ENCODE data around the gene NOG.

NOG gene

GRCh38 chr17:56604691-56605290 lies 11.3 kb downstream of the NOG start:
- ATAC-seq (no peak), DNase-seq (ENCODE audit: low spot score in 2 of 2) (no peak)
- H3K36me3 Mint-ChIP-seq: no peaks in the 10 kb centered on the region
- H3K4me3 Mint-ChIP-seq: no peak overlapping the region
- no peaks in the 10 kb centered on the region for H3K9me3 Mint-ChIP-seq
- H3K4me1 Mint-ChIP-seq: no peaks in the 10 kb centered on the region
- H3K27ac Mint-ChIP-seq: no peak overlapping the region

GRCh38 chr17:56608944-56609343 lies 15.4 kb downstream of the NOG start:
- H3K36me3 Mint-ChIP-seq: no peaks in the 10 kb centered on the region
- H3K9me3 Mint-ChIP-seq: no peaks in the 10 kb centered on the region
- H3K27ac Mint-ChIP-seq: no peak overlapping the region
- DNase-seq (ENCODE audit: low spot score in 2 of 2): no peak
- no peak for ATAC-seq
- H3K4me3 Mint-ChIP-seq: no peak overlapping the region
- no peaks in the 10 kb centered on the region for H3K4me1 Mint-ChIP-seq

DNA sequence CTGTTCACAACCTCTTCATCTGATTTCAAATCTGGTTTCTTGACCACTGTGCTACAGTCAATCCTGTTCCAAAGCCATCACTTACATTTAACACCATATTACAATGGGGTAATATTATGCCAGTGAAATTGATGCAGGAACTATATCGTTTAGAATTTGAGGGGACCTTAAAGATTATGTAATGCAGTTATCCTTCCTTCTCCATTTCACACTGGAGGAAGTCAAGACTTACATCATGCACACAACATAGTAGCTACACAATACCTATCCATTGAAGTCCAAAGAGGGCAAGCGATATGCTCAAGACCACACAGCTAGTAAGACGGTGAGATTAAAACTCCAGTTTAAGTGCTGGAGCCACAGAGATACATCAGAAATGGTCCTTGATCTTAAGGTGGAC lies 16.8 kb downstream of the NOG start:
- no peak overlapping the region for H3K4me3 Mint-ChIP-seq
- no peaks in the 10 kb centered on the region for H3K36me3 Mint-ChIP-seq
- no peaks in the 10 kb centered on the region for H3K4me1 Mint-ChIP-seq
- no peak overlapping the region for H3K27ac Mint-ChIP-seq
- H3K9me3 Mint-ChIP-seq: no peaks in the 10 kb centered on the region
- DNase-seq (ENCODE audit: low spot score in 2 of 2) (no peak), ATAC-seq (no peak)

DNA sequence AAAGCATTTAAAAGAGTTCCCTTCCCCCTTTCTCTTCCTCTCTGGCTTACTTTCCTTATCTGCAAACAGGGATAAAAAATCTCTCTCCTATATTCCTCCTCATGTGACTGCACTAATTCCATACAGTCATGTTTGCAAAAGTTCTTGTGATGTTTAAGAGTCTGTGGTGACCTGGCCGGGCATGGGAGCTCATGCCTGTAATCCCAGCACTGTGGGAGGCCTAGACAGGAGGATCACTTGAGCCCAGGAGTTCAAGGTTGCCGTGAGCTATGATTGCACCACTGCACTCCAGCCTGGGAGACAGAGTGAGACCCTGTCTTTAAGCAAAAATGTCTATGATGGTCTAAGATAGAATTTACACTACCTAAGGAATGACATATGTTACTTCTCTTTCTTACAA lies 19.6 kb downstream of the NOG start:
- H3K4me3 Mint-ChIP-seq: no peak overlapping the region
- no peak overlapping the region for H3K27ac Mint-ChIP-seq
- ATAC-seq: no peak
- DNase-seq (ENCODE audit: low spot score in 2 of 2): no peak
- H3K9me3 Mint-ChIP-seq: no peaks in the 10 kb centered on the region
- H3K36me3 Mint-ChIP-seq: no peaks in the 10 kb centered on the region
- H3K4me1 Mint-ChIP-seq: no peaks in the 10 kb centered on the region

DNA sequence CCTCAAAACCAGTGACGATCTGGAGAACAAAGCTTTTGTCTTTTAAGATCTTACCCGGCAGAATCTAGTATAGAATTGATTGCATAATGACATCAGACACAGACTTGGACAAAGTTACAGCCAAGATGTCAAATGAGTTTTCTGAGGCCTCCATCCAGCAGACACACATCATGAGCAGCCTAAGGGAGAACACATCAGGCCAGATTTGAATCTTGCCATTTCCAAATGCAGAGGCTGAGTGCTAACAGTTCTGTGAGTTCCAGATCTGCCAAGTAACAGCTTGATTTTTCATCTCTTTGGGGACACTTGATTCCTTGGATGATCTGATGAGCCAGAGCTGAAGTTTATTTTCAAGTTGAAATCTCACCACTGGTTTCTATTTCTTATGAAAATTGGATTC lies 21.0 kb downstream of the NOG start:
- Mint-ChIP-seq H3K27ac (no peak overlapping the region), H3K36me3 (no peaks in the 10 kb centered on the region), H3K9me3 (no peaks in the 10 kb centered on the region), H3K4me3 (no peak overlapping the region), H3K4me1 (no peaks in the 10 kb centered on the region)
- no peak for ATAC-seq
- DNase-seq (ENCODE audit: low spot score in 2 of 2): no peak

- H3K9me3 Mint-ChIP-seq: no peaks in the 10 kb centered on the region
- H3K36me3 Mint-ChIP-seq: no peaks in the 10 kb centered on the region
- no peaks in the 10 kb centered on the region for H3K4me1 Mint-ChIP-seq
- no peak overlapping the region for H3K27ac Mint-ChIP-seq
- ATAC-seq: no peak
- no peak overlapping the region for H3K4me3 Mint-ChIP-seq
- no peak for DNase-seq (ENCODE audit: low spot score in 2 of 2)
These were observed 22.7 kb downstream of the NOG start for GRCh38 chr17:56616239-56616638.

GRCh38 chr17:56623383-56623782 lies 29.9 kb downstream of the NOG start:
- Mint-ChIP-seq H3K9me3 (no peaks in the 10 kb centered on the region), H3K27ac (no peak overlapping the region), H3K4me1 (no peaks in the 10 kb centered on the region), H3K4me3 (no peak overlapping the region), H3K36me3 (no peaks in the 10 kb centered on the region)
- ATAC-seq (no peak), DNase-seq (ENCODE audit: low spot score in 2 of 2) (no peak)

DNA sequence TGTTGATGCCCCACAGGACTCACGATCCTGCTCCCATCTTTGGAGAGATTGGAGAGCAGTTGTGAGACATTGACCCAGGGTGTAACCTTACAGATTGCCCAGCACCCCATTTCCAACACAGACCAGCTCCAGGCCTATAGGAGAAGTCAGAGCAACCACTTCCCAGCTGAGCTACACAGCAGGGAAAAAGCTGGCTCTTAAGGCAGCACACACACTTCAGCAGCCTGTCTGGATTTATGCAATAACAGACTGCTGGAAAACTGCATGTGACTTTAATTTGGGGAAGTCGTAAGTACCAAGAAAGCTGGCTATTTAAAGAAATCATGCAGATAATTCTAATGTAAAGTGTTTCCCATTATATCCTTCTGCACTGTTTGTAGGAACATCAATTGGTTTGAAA lies 30.8 kb downstream of the NOG start:
- no peak overlapping the region for H3K4me3 Mint-ChIP-seq
- no peaks in the 10 kb centered on the region for H3K4me1 Mint-ChIP-seq
- H3K27ac Mint-ChIP-seq: no peak overlapping the region
- no peaks in the 10 kb centered on the region for H3K9me3 Mint-ChIP-seq
- no peaks in the 10 kb centered on the region for H3K36me3 Mint-ChIP-seq
- DNase-seq (ENCODE audit: low spot score in 2 of 2) (no peak), ATAC-seq (no peak)

DNA sequence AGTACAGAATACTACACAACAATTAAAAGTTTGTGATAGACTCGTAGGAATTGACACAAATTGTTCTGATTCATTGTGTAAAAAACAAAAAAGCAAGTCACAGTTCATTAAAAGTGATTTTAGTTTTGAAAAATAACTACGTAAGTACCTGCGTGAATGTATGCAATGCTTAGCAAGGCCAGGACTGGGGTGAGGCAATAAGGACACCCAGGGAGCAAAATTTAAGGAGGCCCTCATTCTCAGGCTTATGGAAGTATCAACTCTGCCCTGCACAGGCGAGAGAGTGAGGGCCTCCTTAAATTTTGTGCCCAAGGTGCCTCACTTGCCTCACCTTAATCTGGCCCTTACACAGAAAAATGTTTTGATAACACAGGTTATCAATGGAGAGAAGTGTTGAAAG lies 31.4 kb downstream of the NOG start:
- Mint-ChIP-seq H3K27ac (no peak overlapping the region), H3K9me3 (no peaks in the 10 kb centered on the region), H3K4me1 (no peaks in the 10 kb centered on the region), H3K36me3 (no peaks in the 10 kb centered on the region), H3K4me3 (no peak overlapping the region)
- ATAC-seq (no peak), DNase-seq (ENCODE audit: low spot score in 2 of 2) (no peak)

DNA sequence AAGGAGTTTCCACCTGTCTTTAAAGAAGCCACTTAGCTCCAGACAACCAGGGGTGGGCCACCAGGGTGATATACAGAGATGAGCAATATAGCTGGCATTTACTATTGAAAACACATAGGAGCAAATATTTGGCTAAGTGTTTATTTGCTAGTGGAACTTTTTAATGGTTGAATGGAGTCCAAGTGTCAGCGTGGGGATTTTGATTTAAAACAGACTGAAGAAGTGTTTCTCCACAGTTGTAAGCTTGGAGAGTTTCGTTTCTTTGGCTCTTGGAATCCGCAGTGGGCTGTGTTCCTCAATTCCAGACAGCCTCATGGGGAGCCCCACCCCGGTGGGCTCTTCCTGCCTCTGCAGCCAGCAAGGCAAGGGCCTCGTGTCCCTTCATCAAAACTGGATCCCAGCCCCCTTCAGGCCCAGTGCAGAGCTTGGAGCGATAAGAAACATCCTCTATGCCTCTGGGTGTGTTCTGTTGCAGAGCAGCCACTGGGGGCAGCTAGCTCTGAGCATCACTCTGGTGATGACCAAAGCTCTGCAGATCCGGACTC lies 36.1 kb downstream of the NOG start:
- no peaks in the 10 kb centered on the region for H3K4me1 Mint-ChIP-seq
- no peak for DNase-seq (ENCODE audit: low spot score in 2 of 2)
- no peaks in the 10 kb centered on the region for H3K9me3 Mint-ChIP-seq
- H3K36me3 Mint-ChIP-seq: no peaks in the 10 kb centered on the region
- ATAC-seq: no peak
- H3K27ac Mint-ChIP-seq: no peak overlapping the region
- H3K4me3 Mint-ChIP-seq: no peak overlapping the region

GRCh38 chr17:56630202-56630601 lies 36.7 kb downstream of the NOG start:
- H3K27ac Mint-ChIP-seq: no peak overlapping the region
- no peaks in the 10 kb centered on the region for H3K4me1 Mint-ChIP-seq
- ATAC-seq: no peak

DNA sequence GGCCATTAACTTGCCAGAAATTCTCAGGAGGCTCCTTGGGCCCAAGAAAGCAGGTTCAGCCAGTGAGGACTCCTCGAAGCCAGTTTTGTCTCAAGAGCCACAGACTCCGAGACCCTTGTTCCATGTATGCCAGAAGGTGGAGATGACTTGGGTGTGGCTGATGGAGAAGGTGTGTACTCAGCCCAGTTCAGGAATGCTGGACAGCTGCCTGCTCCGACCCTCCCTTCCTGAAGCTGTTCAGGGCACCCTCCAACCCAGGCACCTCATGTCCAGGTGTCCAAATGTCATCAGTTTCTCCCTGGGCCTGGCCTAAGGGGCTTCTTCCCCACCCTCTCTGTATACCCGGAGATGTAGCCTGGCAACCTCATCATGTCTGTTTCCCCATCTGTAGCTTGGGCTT lies 40.2 kb downstream of the NOG start:
- Mint-ChIP-seq H3K36me3 (no peaks in the 10 kb centered on the region), H3K4me3 (no peak overlapping the region), H3K9me3 (no peaks in the 10 kb centered on the region), H3K27ac (no peak overlapping the region), H3K4me1 (no peaks in the 10 kb centered on the region)
- DNase-seq (ENCODE audit: low spot score in 2 of 2) (no peak), ATAC-seq (no peak)

More at GRCh38 chr17:56630202-56630601, 36.7 kb downstream of the NOG start:
- Mint-ChIP-seq H3K4me3 (no peak overlapping the region), H3K9me3 (no peaks in the 10 kb centered on the region), H3K36me3 (no peaks in the 10 kb centered on the region)
- no peak for DNase-seq (ENCODE audit: low spot score in 2 of 2)

DNA sequence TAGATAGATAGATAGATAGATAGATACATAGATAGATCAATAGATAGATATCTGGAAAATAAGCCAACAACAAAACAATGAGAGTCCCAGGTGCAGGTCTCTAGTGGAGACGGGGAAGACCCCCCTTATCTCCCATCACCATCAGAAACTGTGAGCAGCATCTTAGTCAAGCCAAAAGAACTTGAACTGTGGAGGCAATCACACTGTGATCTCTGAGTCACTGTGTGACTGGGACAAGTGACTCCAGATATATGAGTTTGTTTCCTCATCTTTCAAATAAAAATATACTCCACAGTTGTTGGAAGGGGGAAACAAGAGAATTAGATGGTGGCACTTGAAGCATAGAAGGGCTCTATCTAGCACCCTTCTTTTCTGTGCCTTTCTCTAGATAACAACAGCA lies 42.1 kb downstream of the NOG start:
- no peak overlapping the region for H3K27ac Mint-ChIP-seq
- no peak overlapping the region for H3K4me3 Mint-ChIP-seq

GRCh38 chr17:56636265-56636664 lies 42.8 kb downstream of the NOG start:
- no peak for DNase-seq (ENCODE audit: low spot score in 2 of 2)
- Mint-ChIP-seq H3K9me3 (no peaks in the 10 kb centered on the region), H3K36me3 (no peaks in the 10 kb centered on the region), H3K4me3 (no peak overlapping the region), H3K4me1 (no peaks in the 10 kb centered on the region), H3K27ac (no peak overlapping the region)
- ATAC-seq: no peak

More for the DNA sequence above, 42.1 kb downstream of the NOG start:
- DNase-seq (ENCODE audit: low spot score in 2 of 2) (no peak), ATAC-seq (no peak)
- no peaks in the 10 kb centered on the region for H3K9me3 Mint-ChIP-seq
- no peaks in the 10 kb centered on the region for H3K4me1 Mint-ChIP-seq
- no peaks in the 10 kb centered on the region for H3K36me3 Mint-ChIP-seq

DNA sequence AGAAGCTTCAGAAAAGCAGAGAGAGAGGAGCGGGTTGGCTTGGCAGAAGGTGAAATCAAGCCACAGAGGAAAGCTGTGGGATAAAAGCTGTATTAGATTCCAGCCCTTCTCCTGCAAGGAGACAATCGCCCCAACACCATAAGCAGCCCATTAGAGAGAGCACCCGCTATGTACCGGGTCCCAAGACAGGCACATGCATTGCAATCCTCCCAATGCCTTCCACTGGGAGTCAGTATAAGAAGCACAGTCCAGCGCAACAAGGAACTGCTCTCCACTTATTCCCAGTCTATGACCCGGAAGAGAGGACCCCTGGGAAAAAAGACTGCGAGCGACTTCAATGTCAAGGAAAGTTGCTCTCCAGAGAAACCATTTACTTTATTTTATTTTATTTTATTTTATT lies 43.8 kb downstream of the NOG start:
- DNase-seq (ENCODE audit: low spot score in 2 of 2) (no peak), ATAC-seq (no peak)
- no peaks in the 10 kb centered on the region for H3K36me3 Mint-ChIP-seq
- no peak overlapping the region for H3K27ac Mint-ChIP-seq
- no peaks in the 10 kb centered on the region for H3K9me3 Mint-ChIP-seq
- no peaks in the 10 kb centered on the region for H3K4me1 Mint-ChIP-seq
- H3K4me3 Mint-ChIP-seq: no peak overlapping the region

DNA sequence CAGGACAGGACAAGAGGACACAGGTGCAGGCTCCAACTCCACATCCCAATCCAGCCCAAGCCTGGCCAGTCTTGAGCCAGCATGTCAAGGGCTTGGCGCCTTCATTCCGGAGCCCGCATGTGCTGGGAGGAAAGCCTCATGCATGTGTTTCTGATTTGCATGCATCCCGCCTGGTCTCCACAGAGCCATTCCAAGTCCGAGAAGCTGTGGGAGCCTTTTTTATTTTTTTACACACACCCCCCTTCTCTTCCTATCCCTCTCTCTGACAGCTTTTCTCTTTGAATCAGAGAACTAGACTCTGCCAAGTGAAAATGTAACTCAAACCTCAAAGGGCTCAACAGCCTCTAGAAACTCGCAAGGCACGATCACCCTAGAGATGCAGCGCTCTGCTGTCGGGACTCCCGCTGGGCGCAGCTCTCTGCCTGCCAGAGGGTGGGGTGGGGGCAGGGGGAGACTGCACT lies 45.1 kb downstream of the NOG start:
- DNase-seq (ENCODE audit: low spot score in 2 of 2): no peak
- ATAC-seq: no peak
- Mint-ChIP-seq H3K27ac (no peak overlapping the region), H3K36me3 (no peaks in the 10 kb centered on the region), H3K4me3 (no peak overlapping the region), H3K4me1 (no peaks in the 10 kb centered on the region), H3K9me3 (no peaks in the 10 kb centered on the region)

DNA sequence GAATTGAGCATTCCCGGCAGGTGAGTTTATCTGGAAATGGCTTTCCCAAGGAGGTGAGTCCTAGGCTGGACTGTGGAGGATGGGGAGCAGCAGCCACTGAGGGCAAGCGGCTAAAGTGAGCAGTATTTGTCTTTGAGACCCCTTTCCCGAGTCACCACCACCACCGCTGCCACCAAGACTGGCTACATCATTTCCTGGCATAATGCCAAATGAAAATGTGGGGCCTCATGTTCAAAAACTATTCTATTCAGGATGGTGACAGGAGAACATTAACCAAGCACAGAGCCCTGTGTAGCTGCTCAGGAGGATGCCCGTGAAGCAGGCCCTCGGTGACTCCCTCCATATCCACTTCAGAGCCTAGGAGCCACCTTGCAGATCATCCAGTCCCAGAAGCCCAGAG lies 46.0 kb downstream of the NOG start:
- H3K4me3 Mint-ChIP-seq: no peak overlapping the region
- H3K9me3 Mint-ChIP-seq: no peaks in the 10 kb centered on the region

More for the DNA sequence above, 46.0 kb downstream of the NOG start:
- Mint-ChIP-seq H3K27ac (no peak overlapping the region), H3K4me1 (no peaks in the 10 kb centered on the region), H3K36me3 (no peaks in the 10 kb centered on the region)
- DNase-seq (ENCODE audit: low spot score in 2 of 2) (no peak), ATAC-seq (no peak)

Measured in stimulated activated effector memory CD8-positive, alpha-beta T cell treated with anti-CD3 and anti-CD28 coated beads, Interleukin-12 subunit alpha, Interleukin-12 subunit beta, amount 100 ng/mL, for 72 hours (primary cell).